ENCODE results near the gene KIAA0825. TPM values are rescaled to one million over a fixed set of nuclear protein-coding genes. Genes with fewer than 3 reads are reported as not detected.
A peak's percentile ranks its signal among the peaks of the same experiment; 100 is the strongest.

The KIAA0825 gene
- total RNA-seq = 1 to 10 TPM; 1.8 to 3.4 (median 2.6) TPM

DNA sequence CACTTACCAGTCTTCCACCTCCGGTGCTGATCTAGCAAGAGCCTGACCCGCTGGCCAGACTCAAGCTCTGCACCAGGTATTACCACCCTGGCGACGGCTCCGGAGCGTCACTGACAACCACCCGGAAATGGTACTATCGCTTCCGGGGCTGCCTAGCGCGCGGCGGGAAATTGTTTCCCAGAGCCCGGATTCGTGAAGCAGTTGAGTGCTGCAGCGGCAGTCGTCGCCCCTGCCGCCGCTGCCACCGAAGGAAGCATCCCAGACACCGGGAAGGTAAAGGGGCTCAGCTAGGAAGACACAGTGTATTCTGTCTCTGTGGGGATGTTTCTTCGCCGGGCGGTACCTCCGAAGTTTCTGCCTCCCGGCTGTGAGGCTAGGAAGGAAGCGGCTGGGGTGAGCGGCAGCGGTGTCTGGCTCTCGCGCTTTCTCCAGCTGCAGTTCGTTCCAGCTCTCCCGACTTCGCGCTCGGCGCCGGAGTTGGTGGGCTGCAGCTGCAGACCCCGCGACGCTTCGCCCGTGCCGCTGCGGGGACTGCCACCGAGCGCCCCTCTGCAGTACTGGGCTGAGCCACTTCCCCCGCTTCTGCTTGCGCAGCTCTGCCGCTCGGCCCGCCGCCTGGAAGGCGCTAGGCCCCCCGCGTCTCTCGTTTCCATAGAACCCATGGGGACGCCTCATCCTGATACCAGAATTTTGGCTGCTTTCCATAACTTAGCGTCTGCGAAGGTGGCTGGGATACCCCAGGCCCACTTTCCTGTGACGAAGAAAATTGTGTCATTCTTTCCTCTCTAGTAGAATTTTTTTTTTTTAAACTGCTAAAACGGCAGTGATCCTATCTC, at the start of gene KIAA0825, which contains the start of gene SLF1:
KIAA0825 (minus strand) TSS at position 112 of the 836 bp plus-strand sequence. CDS start 81,478 bp downstream, outside the sequence.
SLF1 (plus strand) TSS at position 177 of the 836 bp plus-strand sequence. CDS start 10,142 bp downstream, outside the sequence.
- Histone ChIP-seq H3K4me1 (peaks cover 0 to 32% (median 12%) of the 10 kb centered on the region in 3 donors), H3K4me3 (peak within 1 kb of the TSS; percentile 66 to 92 (median 82)), H3K27ac (peak within 1 kb of the TSS; percentile 57 to 92 (median 86)), H3K36me3 (no peaks in the 10 kb centered on the region), H3K27me3 (no peaks in the 10 kb centered on the region), H3K9me3 (no peaks in the 10 kb centered on the region)
- TF ChIP-seq, protein P1, sequence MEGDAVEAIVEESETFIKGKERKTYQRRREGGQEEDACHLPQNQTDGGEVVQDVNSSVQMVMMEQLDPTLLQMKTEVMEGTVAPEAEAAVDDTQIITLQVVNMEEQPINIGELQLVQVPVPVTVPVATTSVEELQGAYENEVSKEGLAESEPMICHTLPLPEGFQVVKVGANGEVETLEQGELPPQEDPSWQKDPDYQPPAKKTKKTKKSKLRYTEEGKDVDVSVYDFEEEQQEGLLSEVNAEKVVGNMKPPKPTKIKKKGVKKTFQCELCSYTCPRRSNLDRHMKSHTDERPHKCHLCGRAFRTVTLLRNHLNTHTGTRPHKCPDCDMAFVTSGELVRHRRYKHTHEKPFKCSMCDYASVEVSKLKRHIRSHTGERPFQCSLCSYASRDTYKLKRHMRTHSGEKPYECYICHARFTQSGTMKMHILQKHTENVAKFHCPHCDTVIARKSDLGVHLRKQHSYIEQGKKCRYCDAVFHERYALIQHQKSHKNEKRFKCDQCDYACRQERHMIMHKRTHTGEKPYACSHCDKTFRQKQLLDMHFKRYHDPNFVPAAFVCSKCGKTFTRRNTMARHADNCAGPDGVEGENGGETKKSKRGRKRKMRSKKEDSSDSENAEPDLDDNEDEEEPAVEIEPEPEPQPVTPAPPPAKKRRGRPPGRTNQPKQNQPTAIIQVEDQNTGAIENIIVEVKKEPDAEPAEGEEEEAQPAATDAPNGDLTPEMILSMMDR (IDR thresholded peaks at IDR 0.05) = peak in 2 of 6 experiments; percentile 8 to 10
- TF ChIP-seq POLR2A (IDR thresholded peaks at IDR 0.05) = peak in 2 of 4 donors; percentile 30 to 41
- intact Hi-C loops (cut with DNase I) = no loop called here
- DNase-seq = peak; percentile 36
- 0 to 1% methylated on average over 10 to 30 of the region's 63 CpGs for WGBS, 2 donors

DNA sequence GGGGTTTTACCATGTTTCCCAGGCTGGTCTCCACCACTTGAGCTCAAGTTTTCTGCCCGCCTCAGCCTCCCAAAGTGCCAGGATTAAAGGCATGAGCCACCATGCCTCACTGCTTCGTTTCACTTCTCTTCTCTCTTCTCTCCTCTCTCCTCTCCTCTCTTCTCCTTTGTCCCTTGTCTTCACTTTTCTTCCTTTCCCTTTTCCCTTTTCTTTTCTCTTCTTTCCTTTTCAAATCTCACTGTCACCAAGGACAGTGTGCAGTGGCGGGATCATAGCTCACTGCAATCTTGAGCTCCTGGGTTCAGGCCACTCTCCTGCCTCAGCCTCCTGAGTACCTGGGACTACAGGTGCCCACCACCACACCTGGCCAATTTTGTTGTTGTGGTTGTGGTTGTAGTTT, 49.5 kb upstream of the KIAA0825 start:
- no peaks in the 10 kb centered on the region for H3K9me3 ChIP-seq
- 93 to 95% methylated on average over 3 of the region's 3 CpGs for WGBS, 2 donors
- H3K36me3 ChIP-seq = peaks cover 0 to 30% (median 0%) of the 10 kb centered on the region in 3 donors
- no peak for DNase-seq
- TF ChIP-seq, protein P1 (IDR thresholded peaks at IDR 0.05) = no peak
- no peak for TF ChIP-seq POLR2A (IDR thresholded peaks at IDR 0.05)
- intact Hi-C loops (cut with DNase I) = no loop called here
- no peak overlapping the region for H3K4me3 ChIP-seq
- H3K4me1 ChIP-seq = no peaks in the 10 kb centered on the region
- H3K27me3 ChIP-seq = no peaks in the 10 kb centered on the region
- no peak overlapping the region for H3K27ac ChIP-seq

- DNase-seq = no peak
- TF ChIP-seq POLR2A (IDR thresholded peaks at IDR 0.05) = no peak
- TF ChIP-seq, protein P1 (IDR thresholded peaks at IDR 0.05) = no peak
- Histone ChIP-seq H3K27me3 (no peaks in the 10 kb centered on the region), H3K4me3 (no peak overlapping the region), H3K9me3 (peaks cover 0 to 23% (median 0%) of the 10 kb centered on the region in 3 donors), H3K4me1 (no peaks in the 10 kb centered on the region), H3K27ac (no peak overlapping the region), H3K36me3 (peaks cover 0 to 74% (median 0%) of the 10 kb centered on the region in 3 donors)
- intact Hi-C loops (cut with DNase I) = no loop called here
- WGBS, 2 donors = 90 to 96% methylated on average over 3 of the region's 3 CpGs
These were observed 42.7 kb upstream of the KIAA0825 start for GRCh38 chr5:94661086-94661485.

DNA sequence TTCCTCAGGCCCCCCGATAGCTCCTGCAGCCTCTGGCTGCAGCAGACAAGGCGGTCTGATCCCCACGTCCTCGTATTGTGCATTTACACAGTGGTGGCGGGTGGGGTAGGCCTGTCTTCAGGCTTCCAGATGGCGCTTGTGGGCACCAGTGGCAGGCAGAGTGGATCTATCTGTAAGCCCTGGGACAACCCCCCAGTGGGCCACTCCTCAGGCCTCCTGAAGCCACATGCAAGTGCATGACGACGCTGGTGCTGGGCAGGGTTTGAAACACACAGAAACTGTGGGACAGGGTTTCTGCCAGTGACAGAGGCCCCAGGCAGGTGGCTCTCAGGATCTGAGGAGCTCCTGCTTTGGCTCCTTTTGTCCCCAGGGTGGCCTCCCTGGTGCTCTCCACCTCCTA, 42.1 kb upstream of the KIAA0825 start:
- DNase-seq = no peak
- TF ChIP-seq, protein P1 (IDR thresholded peaks at IDR 0.05) = no peak
- no peak for TF ChIP-seq POLR2A (IDR thresholded peaks at IDR 0.05)
- intact Hi-C loops (cut with DNase I) = no loop called here
- Histone ChIP-seq H3K36me3 (peaks cover 0 to 74% (median 0%) of the 10 kb centered on the region in 3 donors), H3K4me3 (no peak overlapping the region), H3K4me1 (no peaks in the 10 kb centered on the region), H3K27me3 (no peaks in the 10 kb centered on the region), H3K27ac (no peak overlapping the region), H3K9me3 (peaks cover 0 to 25% (median 0%) of the 10 kb centered on the region in 3 donors)
- 97% methylated on average over 6 of the region's 8 CpGs; no CpG with 5 or more reads in 1 of the 2 donors for WGBS, 2 donors

DNA sequence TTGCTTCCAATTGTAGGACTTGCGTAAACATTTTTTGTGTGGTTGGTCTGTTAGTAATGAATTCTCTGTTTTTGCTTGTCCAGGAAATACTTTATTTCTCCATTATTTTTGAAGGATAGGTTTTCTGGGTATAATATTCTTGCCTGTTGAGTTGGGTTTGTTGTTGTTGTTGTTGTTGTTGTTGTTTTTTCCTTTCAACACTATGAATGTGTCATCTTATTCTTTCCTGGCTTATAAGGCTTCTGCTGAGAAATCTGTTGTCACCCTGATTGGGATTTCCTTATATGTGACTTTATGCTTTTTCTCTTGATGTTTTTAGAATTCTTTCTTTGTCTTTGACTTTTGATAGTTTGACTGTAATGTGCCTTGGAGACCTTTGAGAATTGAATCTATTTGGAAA, 39.9 kb upstream of the KIAA0825 start:
- no peak for TF ChIP-seq POLR2A (IDR thresholded peaks at IDR 0.05)
- TF ChIP-seq, protein P1 (IDR thresholded peaks at IDR 0.05) = no peak
- intact Hi-C loops (cut with DNase I) = no loop called here
- 100% methylated on average over 1 of the region's 1 CpG for WGBS, 2 donors
- H3K36me3 ChIP-seq = peaks cover 0 to 74% (median 0%) of the 10 kb centered on the region in 3 donors
- H3K4me3 ChIP-seq = no peak overlapping the region
- H3K4me1 ChIP-seq = no peaks in the 10 kb centered on the region
- no peaks in the 10 kb centered on the region for H3K27me3 ChIP-seq
- no peak overlapping the region for H3K27ac ChIP-seq
- no peak for DNase-seq
- peaks cover 0 to 32% (median 0%) of the 10 kb centered on the region in 3 donors for H3K9me3 ChIP-seq

All from esophagus squamous epithelium (tissue), 5 donors.